ENCODE data around the gene CILP2. TPM values are rescaled to one million over a fixed set of nuclear protein-coding genes. Genes with fewer than 3 reads are reported as not detected.

The CILP2 gene
- total and polyA plus RNA-seq, 4 donors: 0.08 to 0.42 (median 0.09) TPM; not detected in 1

GRCh38 chr19:19582471-19582870, 44.4 kb downstream of the CILP2 start:
- H3K36me3 ChIP-seq (ENCODE audit: control insufficient read depth in 4 of 4, insufficient read depth in 3 of 4, low read depth in 1 of 4, low read length in 3 of 4): no peaks in the 10 kb centered on the region
- H3K4me3 ChIP-seq (ENCODE audit: low read depth in 1 of 3, low read length in 3 of 3): no peak overlapping the region
- no peak overlapping the region for H3K9ac ChIP-seq (ENCODE audit: low read depth in 1 of 2, low read length in 2 of 2)
- no peak for DNase-seq (ENCODE audit: low spot score)
- H3K4me1 ChIP-seq (ENCODE audit: control insufficient read depth in 4 of 4, insufficient read depth in 4 of 4, low read length in 3 of 4): no peaks in the 10 kb centered on the region
- H3K27ac ChIP-seq (ENCODE audit: low read depth in 1 of 2, low read length in 2 of 2): no peak overlapping the region
- H3K27me3 ChIP-seq (ENCODE audit: control insufficient read depth in 4 of 4, insufficient read depth in 4 of 4, low read length in 3 of 4): no peaks in the 10 kb centered on the region
- WGBS: 85% methylated on average over 6 of the region's 6 CpGs
- no peaks in the 10 kb centered on the region for H3K9me3 ChIP-seq (ENCODE audit: control insufficient read depth in 4 of 4, low read length in 3 of 4)
- TF ChIP-seq ZBTB33 (IDR thresholded peaks at IDR 0.05) (no peak), YY1 (IDR thresholded peaks at IDR 0.05) (no peak), SP1 (IDR thresholded peaks at IDR 0.05) (no peak), CTCF (IDR thresholded peaks at IDR 0.05; ENCODE audit: low read depth, low read length, missing input control) (no peak), JUND (IDR thresholded peaks at IDR 0.05) (no peak), FOXA2 (IDR thresholded peaks at IDR 0.05) (no peak), MAX (IDR thresholded peaks at IDR 0.05) (no peak), NR2F2 (IDR thresholded peaks at IDR 0.05) (no peak), HNF4G (IDR thresholded peaks at IDR 0.05) (no peak), HNF4A (conservative IDR thresholded peaks at IDR 0.05) (no peak), ATF3 (IDR thresholded peaks at IDR 0.05) (no peak)

GRCh38 chr19:19584356-19584755, 46.3 kb downstream of the CILP2 start:
- DNase-seq (ENCODE audit: low spot score): no peak
- no peak overlapping the region for H3K27ac ChIP-seq (ENCODE audit: low read depth in 1 of 2, low read length in 2 of 2)
- H3K9me3 ChIP-seq (ENCODE audit: control insufficient read depth in 4 of 4, low read length in 3 of 4): no peaks in the 10 kb centered on the region
- no peak overlapping the region for H3K9ac ChIP-seq (ENCODE audit: low read depth in 1 of 2, low read length in 2 of 2)
- no peaks in the 10 kb centered on the region for H3K4me1 ChIP-seq (ENCODE audit: control insufficient read depth in 4 of 4, insufficient read depth in 4 of 4, low read length in 3 of 4)
- TF ChIP-seq MAX (IDR thresholded peaks at IDR 0.05) (no peak), ZBTB33 (IDR thresholded peaks at IDR 0.05) (no peak)
- WGBS: 78% methylated on average over 6 of the region's 6 CpGs
- H3K36me3 ChIP-seq (ENCODE audit: control insufficient read depth in 4 of 4, insufficient read depth in 3 of 4, low read depth in 1 of 4, low read length in 3 of 4): no peaks in the 10 kb centered on the region
- no peaks in the 10 kb centered on the region for H3K27me3 ChIP-seq (ENCODE audit: control insufficient read depth in 4 of 4, insufficient read depth in 4 of 4, low read length in 3 of 4)
- H3K4me3 ChIP-seq (ENCODE audit: low read depth in 1 of 3, low read length in 3 of 3): no peak overlapping the region

GRCh38 chr19:19587771-19588170, 49.7 kb downstream of the CILP2 start:
- no peak overlapping the region for H3K4me3 ChIP-seq (ENCODE audit: low read depth in 1 of 3, low read length in 3 of 3)
- no peak for DNase-seq (ENCODE audit: low spot score)
- 90% methylated on average over 5 of the region's 5 CpGs for WGBS
- TF ChIP-seq RXRA (IDR thresholded peaks at IDR 0.05): no peak
- TF ChIP-seq CTCF (IDR thresholded peaks at IDR 0.05; ENCODE audit: low read depth, low read length, missing input control): no peak
- TF ChIP-seq EGR1 (IDR thresholded peaks at IDR 0.05; ENCODE audit: low read depth in 2 of 2): no peak
- TF ChIP-seq FOXA2 (IDR thresholded peaks at IDR 0.05): no peak
- no peak for TF ChIP-seq REST (IDR thresholded peaks at IDR 0.05)
- no peak for TF ChIP-seq RAD21 (IDR thresholded peaks at IDR 0.05)
- TF ChIP-seq HNF4A (conservative IDR thresholded peaks at IDR 0.05): no peak
- no peak for TF ChIP-seq TAF1 (conservative IDR thresholded peaks at IDR 0.05)

More at GRCh38 chr19:19587771-19588170, 49.7 kb downstream of the CILP2 start:
- no peaks in the 10 kb centered on the region for H3K9me3 ChIP-seq (ENCODE audit: control insufficient read depth in 4 of 4, low read length in 3 of 4)
- H3K4me1 ChIP-seq (ENCODE audit: control insufficient read depth in 4 of 4, insufficient read depth in 4 of 4, low read length in 3 of 4): no peaks in the 10 kb centered on the region
- H3K36me3 ChIP-seq (ENCODE audit: control insufficient read depth in 4 of 4, insufficient read depth in 3 of 4, low read depth in 1 of 4, low read length in 3 of 4): no peaks in the 10 kb centered on the region
- H3K27me3 ChIP-seq (ENCODE audit: control insufficient read depth in 4 of 4, insufficient read depth in 4 of 4, low read length in 3 of 4): no peaks in the 10 kb centered on the region
- no peak overlapping the region for H3K9ac ChIP-seq (ENCODE audit: low read depth in 1 of 2, low read length in 2 of 2)
- H3K27ac ChIP-seq (ENCODE audit: low read depth in 1 of 2, low read length in 2 of 2): no peak overlapping the region

Measured in liver (tissue), 9 donors.